Neural cell (in vitro differentiated cells): ENCODE data around the gene ACVR1B. TPM values are rescaled to one million over a fixed set of nuclear protein-coding genes. Genes with fewer than 3 reads are reported as not detected.

Experiments
- H2AFZ ChIP-seq: fragments of 200-600, 300-800 bp; sonication (generic), shearing (Covaris generic); 2 replicates; pipeline ENCODE4 v1.6.0; 2014; ENCODE audit warnings: low read depth, mild to moderate bottlenecking, antibody characterized with exemption, low read length, moderate library complexity
- H3F3A ChIP-seq: fragments of 200-600 bp; shearing (Covaris generic); 2 replicates; pipeline ENCODE4 v1.6.1; 2016; ENCODE audit warnings: mild to moderate bottlenecking, moderate library complexity, mixed read lengths, antibody characterized with exemption, low read length; ENCODE audit not compliant: insufficient read depth, poor library complexity, severe bottlenecking
- H3K27ac ChIP-seq: fragments of 200-600, 300-800 bp; sonication (generic), shearing (Covaris generic); 2 replicates; pipeline ENCODE4 v1.5.1; 2014; ENCODE audit warnings: mild to moderate bottlenecking, low read length, moderate library complexity
- H3K27me3 ChIP-seq: fragments of 300-800, 200-600 bp; sonication (generic), shearing (Covaris generic); 2 replicates; pipeline ENCODE4 v1.6.0; 2014; ENCODE audit warnings: mild to moderate bottlenecking, low read depth, low read length, moderate library complexity; ENCODE audit not compliant: insufficient read depth
- H3K36me3 ChIP-seq: fragments of 300-800, 200-600 bp; sonication (generic), shearing (Covaris generic); 2 replicates; pipeline ENCODE4 v1.5.1; 2014; ENCODE audit warnings: mild to moderate bottlenecking, antibody characterized with exemption, low read length, moderate library complexity; ENCODE audit not compliant: insufficient read depth
- H3K4me2 ChIP-seq: fragments of 300-800, 200-600 bp; sonication (generic), shearing (Covaris generic); 2 replicates; pipeline ENCODE4 v1.6.0; 2014; ENCODE audit warnings: mild to moderate bottlenecking, low read length
- H3K4me3 ChIP-seq: fragments of 300-800, 200-600 bp; sonication (generic), shearing (Covaris generic); 2 replicates; pipeline ENCODE4 v1.5.1; 2014; ENCODE audit warnings: mild to moderate bottlenecking, low read length, moderate library complexity
- H3K79me2 ChIP-seq: fragments of 200-600 bp; shearing (Covaris generic); replicated peaks from 2 replicates; pipeline ENCODE4 v1.6.0; 2014; ENCODE audit warnings: mild to moderate bottlenecking, low read length, moderate library complexity; ENCODE audit not compliant: insufficient read depth
- H3K9ac ChIP-seq: fragments of 300-800, 200-600 bp; sonication (generic), shearing (Covaris generic); 2 replicates; pipeline ENCODE4 v1.6.1; 2016; ENCODE audit warnings: mild to moderate bottlenecking, low read length, mixed read lengths
- H3K9me2 ChIP-seq: fragments of 200-600 bp; shearing (Covaris generic); 2 replicates; pipeline ENCODE4 v1.6.1; 2016; ENCODE audit warnings: mild to moderate bottlenecking, low read length, mixed read lengths; ENCODE audit not compliant: insufficient read depth
- H3K9me3 ChIP-seq: fragments of 200-600, 300-800 bp; sonication (generic), shearing (Covaris generic); 2 replicates; pipeline ENCODE4 v1.6.1; 2016; ENCODE audit warnings: mild to moderate bottlenecking, mixed run types, low read length, moderate library complexity, mixed read lengths
- H4K20me1 ChIP-seq: fragments of 200-600 bp; shearing (Covaris generic); 2 replicates; pipeline ENCODE4 v1.6.1; 2016; ENCODE audit warnings: mild to moderate bottlenecking, mixed run types; ENCODE audit not compliant: insufficient read depth
- CTCF ChIP-seq: fragments of 450-650 bp; IDR thresholded peaks from 2 replicates; pipeline ENCODE4 v1.5.1; 2014; ENCODE audit warnings: antibody characterized with exemption, mild to moderate bottlenecking, moderate library complexity; ENCODE audit not compliant: poor library complexity, severe bottlenecking
- EP300 ChIP-seq: fragments of 450-650 bp; conservative IDR thresholded peaks from 2 replicates; pipeline ENCODE4 v1.6.1; 2014; ENCODE audit warnings: antibody characterized with exemption, mild to moderate bottlenecking, moderate library complexity; ENCODE audit not compliant: poor library complexity, severe bottlenecking
- EZH2 ChIP-seq: fragments of 200-600, 300-800 bp; shearing (Covaris generic), sonication (generic); IDR thresholded peaks from 2 replicates; pipeline ENCODE4 v1.6.1; 2014; ENCODE audit warnings: antibody characterized with exemption, low read length, borderline replicate concordance, mild to moderate bottlenecking; ENCODE audit not compliant: insufficient read depth, poor library complexity, severe bottlenecking
- MXI1 ChIP-seq: fragments of 450-650 bp; conservative IDR thresholded peaks from 2 replicates; pipeline ENCODE4 v1.6.1; 2014; ENCODE audit warnings: antibody characterized with exemption, mild to moderate bottlenecking; ENCODE audit not compliant: poor library complexity, severe bottlenecking
- POLR2AphosphoS5 ChIP-seq: IDR thresholded peaks from 2 replicates; pipeline ENCODE4 v1.6.1; 2012
- RAD21 ChIP-seq: fragments of 450-650 bp; conservative IDR thresholded peaks from 2 replicates; pipeline ENCODE4 v1.6.1; 2014; ENCODE audit warnings: antibody characterized with exemption, mild to moderate bottlenecking, moderate library complexity
- REST ChIP-seq: IDR thresholded peaks from 2 replicates; pipeline ENCODE4 v1.6.1; 2012; ENCODE audit warnings: borderline replicate concordance
- SMC3 ChIP-seq: fragments of 450-650 bp; conservative IDR thresholded peaks from 2 replicates; pipeline ENCODE4 v1.6.1; 2014; ENCODE audit warnings: antibody characterized with exemption, mild to moderate bottlenecking, moderate library complexity; ENCODE audit not compliant: poor library complexity
- TAF1 ChIP-seq: IDR thresholded peaks from 2 replicates; pipeline ENCODE4 v1.6.1; 2012; ENCODE audit warnings: low read depth
- polyA plus RNA-seq: library from polyadenylated mRNA; depleted of rRNA; stranded (reverse); fragments of >200 nt; gene quantifications from 2 replicates; pipeline ENCODE4 v1.2.3, GENCODE V29; 2014

ACVR1B gene
- polyA plus RNA-seq, 1 donor from 2014 or later, result 47.2 TPM

GRCh38 chr12:51997136-51997535 is 45.6 kb downstream of the ACVR1B start:
- H3F3A ChIP-seq, result no peaks in the 10 kb centered on the region

GRCh38 chr12:52003016-52003550 is 51.6 kb downstream of the ACVR1B start:
- Histone ChIP-seq H4K20me1 (no peaks in the 10 kb centered on the region), H2AFZ (no peak overlapping the region), H3F3A (no peaks in the 10 kb centered on the region), H3K9me3 (no peaks in the 10 kb centered on the region), H3K4me3 (no peak overlapping the region), H3K4me2 (no peak overlapping the region), H3K79me2 (no peaks in the 10 kb centered on the region), H3K27ac (no peak overlapping the region), H3K27me3 (peaks cover 27% of the 10 kb centered on the region), H3K9me2 (no peaks in the 10 kb centered on the region), H3K36me3 (peaks cover 8% of the 10 kb centered on the region), H3K9ac (no peak overlapping the region)
- TF ChIP-seq POLR2AphosphoS5 (no peak), TAF1 (no peak), EZH2 (no peak), SMC3 (no peak), RAD21 (no peak), MXI1 (no peak), EP300 (no peak), CTCF (no peak)

More at GRCh38 chr12:51997136-51997535, 45.6 kb downstream of the ACVR1B start:
- Histone ChIP-seq H3K79me2 (no peaks in the 10 kb centered on the region), H2AFZ (no peak overlapping the region), H3K4me2 (no peak overlapping the region), H3K9ac (no peak overlapping the region), H3K4me3 (no peak overlapping the region), H3K27me3 (no peaks in the 10 kb centered on the region), H3K27ac (no peak overlapping the region), H4K20me1 (no peaks in the 10 kb centered on the region), H3K9me2 (no peaks in the 10 kb centered on the region), H3K9me3 (no peaks in the 10 kb centered on the region), H3K36me3 (peaks cover 8% of the 10 kb centered on the region)
- TF ChIP-seq REST (no peak), RAD21 (no peak), CTCF (no peak)
